NCI-H2107 treated with DMSO at 0.1 percent for 48 hours (cell line): ENCODE results near the gene OSCP1.

ENCODE experiments used
- DNase-seq: peaks from one replicate; lab custom pipeline; 2025; ENCODE audit not compliant: unreplicated experiment; lab: John Stamatoyannopoulos, UW

OSCP1 gene

DNA sequence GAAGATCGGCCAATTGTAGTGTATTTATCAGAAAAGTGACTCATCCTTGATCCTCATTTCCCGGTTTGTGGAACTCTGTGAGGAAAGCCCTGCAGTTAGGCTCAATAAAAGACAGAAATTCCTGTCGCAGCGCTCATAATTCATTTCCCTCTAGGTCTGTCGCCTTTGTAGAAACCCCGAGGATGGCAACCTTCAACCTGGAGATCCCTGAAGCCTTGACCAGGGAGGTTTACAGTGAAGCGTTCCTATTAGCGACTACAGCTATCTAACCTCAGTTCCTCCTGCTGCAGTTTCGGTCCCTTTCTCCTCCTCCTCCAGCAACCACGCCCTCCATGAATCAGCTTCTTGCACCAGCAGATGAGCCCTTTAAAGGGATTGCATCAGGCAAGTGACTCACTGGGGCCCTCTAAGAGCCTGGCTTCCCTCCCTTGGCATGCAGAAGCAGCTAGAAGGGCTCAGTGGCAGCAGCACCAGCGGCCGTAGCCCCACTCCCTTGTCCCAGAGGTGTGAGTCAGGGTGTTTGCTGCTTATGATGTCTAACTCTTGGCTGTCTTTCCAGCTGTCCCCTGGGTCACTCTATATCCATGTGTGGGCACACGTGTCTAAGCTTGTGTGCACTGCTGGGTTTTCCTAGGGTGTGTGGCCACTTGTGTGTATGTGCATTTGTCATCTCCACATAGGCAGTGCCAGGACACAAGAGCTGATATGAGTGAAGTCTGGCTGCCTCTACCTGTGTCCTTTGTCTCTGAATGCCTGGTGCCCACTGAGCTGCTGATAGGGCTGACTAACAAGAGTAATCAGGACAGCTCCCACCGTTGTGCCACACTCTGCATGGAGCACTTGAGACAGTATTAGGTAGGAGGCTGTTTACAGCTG lies 63.7 kb downstream of the OSCP1 start:
- peak; percentile 90 for DNase-seq

DNA sequence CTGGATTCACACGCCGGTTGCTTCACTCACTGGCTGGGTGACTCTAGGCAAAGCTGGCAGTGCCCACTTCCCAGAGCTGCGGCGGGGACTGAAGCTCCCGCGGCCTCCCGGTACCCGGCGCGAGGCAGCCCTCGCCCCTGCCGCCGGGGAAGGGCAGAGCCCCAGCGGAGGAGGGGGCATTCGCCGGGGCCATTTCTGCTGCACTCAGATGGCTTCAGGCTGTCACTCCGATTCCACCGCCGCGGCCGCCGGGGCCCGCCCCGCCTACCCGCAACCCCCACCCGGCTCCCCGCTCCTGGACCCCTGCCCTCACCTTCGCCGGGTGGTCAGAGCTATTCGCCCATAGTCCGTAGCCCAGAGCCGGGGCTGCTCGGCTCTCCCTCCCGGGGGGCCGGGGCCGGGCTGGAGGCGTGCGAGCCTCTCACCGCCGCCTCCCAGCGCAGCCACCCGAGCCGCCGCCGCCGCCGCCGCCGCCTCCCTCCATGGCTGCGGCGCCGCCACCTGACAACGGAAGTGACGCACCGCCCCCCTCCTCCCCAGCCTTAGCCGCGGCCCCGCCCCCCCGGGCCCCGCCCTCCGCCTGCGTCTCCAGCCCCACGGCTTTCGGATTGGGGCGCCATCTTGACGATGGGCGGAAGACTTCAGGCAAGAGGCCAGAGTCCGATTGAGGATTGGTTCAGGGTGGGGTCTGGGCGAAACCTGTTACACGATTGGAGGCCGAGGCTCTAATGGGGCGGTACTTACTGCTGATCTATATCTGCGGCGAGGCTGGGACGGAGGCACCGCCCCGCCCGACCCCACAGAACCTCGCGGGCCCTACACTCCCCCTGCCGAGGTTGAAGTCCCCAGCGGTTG lies 64.6 kb downstream of the OSCP1 start, which contains the start of gene STK40:
Gene STK40 (minus strand): TSS at position 515 of the 855 bp plus-strand sequence. CDS start 24,592 bp downstream, outside the sequence.
- DNase-seq: peak; percentile 98

GRCh38 chr1:36384542-36385409 lies 65.5 kb downstream of the OSCP1 start:
- peak; percentile 60 for DNase-seq

DNA sequence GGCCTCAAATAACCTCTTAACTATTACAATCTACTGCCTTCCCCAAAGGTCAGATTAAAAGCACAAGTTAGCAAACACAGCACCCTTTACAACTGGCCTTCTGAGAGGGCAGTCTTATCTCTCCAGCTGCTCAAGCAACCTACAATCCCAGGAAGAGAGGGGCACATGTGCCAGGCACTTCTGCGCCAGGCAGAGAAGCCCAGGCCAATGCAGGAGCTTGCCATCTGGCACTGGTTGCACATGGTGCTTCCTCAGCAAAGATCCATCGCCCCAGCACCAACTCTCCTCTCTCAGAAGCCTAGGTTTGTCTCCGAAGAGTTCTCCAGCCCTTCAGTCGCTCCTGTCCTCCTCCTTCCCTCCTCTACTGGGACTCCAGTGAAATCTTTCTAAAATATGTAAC lies 67.0 kb downstream of the OSCP1 start:
- DNase-seq: no peak

- no peak for DNase-seq
Measured at GRCh38 chr1:36382669-36383068, 67.6 kb downstream of the OSCP1 start.

DNA sequence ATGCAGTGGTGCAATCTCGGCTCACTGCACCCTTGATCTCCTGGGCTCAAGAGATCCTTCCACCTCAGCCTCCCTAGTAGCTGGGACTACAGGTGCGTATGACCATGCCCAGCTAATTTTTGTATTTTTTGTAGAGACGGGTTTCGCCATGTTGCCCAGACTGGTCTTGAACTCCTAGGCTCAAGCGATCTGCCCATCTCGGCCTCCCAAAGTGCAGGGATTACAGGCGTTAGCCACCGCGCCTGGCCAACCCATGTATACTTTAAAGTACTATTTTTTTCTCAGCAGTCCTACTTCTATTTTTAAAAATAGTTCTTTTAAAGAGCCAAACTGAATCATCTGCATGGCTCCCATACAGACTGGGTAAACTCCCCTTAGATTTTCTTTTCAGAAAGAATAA lies 68.0 kb downstream of the OSCP1 start:
- DNase-seq: no peak

DNA sequence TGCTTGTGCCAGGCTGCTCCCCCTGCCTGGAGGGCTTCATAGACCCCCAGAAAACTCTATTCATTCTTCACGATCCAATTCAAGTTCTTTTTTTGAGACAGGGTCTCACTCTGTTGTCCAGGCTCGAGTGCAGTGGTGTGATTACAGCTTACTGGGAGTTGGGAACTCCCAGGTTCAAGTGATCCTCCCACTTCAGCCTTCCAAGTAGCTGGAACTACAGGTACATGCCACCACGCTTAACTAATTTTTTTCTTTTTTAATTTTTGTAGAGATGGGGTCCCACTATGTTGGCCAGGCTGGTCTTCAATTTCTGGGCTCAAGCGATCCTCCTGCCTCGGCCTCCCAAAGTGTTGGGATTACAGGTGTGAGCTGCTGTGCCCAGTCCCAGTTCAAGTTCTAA lies 68.8 kb downstream of the OSCP1 start:
- no peak for DNase-seq

DNA sequence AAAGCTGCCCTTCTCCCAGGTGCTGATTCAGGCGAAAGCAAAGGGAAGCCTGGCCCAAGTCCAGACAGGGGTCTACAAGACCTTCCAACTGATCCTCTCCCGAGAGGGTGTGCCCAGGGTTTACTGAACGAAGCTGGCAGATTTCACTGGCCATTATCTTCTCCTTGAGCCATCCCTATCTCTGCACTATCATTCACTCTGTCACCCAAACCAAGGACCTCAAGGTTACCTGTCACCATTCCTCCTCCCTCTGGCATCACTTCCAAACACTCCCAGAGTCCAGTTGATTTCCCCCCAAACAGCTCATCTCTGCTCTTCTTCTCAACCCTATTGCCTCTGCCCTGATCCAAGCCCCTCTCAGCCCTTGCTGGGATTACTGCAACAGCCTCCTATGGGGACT lies 69.5 kb downstream of the OSCP1 start:
- DNase-seq: no peak

DNA sequence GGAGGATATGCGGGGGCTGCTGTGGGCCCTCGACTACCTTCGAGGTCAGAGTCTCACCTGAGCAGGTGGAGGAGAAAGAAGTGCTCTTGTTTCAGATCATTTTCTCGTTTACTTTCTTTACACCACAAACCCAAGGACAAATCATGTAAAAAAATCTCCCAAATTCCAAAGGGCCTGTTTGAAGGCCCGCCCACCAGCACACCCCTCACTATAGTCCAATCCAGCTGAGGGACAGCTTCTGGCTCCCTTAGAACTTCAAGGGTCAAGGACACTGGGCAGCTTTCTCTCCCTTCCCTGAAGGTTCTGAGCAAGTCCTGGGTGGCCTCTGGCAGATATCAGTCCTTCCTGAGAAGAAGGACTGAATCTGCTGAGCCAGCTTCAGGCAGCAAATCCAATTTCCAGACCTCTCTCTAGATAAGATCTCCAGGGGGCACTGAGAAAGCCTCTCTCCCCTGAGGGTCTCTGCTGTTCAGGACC lies 70.1 kb downstream of the OSCP1 start:
- no peak for DNase-seq

DNA sequence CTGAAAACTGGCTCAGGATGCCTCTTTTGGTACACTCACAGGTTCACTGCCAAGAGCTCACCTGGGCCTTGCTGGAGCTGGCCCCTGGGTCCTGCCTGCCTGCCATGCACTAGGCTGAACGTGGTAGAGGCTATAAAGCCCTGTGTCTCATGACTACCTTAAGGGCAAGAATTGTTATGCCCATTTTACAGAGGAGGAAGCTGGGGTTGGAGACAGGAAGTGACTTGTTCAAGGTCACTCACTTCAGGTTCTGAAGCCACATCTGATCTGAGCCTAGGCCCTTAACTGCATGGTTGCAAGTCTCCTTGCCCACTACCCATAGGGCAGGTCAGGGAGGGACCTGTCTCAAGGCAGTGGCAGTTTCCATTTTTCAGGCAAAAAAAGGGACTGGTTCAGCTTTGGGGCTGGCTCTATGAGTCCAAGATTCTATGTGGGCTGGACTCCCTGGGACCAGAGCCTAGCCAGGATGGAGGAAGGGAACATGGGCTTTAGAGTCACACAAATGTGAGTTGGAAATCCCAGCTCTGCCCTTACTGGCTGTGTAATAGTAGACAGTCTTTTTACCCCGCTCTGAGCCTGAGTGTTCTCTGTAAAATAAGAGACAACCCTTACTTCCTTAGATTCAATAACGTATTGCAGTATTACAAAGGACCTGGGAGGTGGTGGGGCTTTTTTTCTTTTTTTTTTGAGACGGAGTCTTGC lies 72.3 kb downstream of the OSCP1 start:
- no peak for DNase-seq

GRCh38 chr1:36372617-36373016 lies 77.6 kb downstream of the OSCP1 start:
- no peak for DNase-seq

DNA sequence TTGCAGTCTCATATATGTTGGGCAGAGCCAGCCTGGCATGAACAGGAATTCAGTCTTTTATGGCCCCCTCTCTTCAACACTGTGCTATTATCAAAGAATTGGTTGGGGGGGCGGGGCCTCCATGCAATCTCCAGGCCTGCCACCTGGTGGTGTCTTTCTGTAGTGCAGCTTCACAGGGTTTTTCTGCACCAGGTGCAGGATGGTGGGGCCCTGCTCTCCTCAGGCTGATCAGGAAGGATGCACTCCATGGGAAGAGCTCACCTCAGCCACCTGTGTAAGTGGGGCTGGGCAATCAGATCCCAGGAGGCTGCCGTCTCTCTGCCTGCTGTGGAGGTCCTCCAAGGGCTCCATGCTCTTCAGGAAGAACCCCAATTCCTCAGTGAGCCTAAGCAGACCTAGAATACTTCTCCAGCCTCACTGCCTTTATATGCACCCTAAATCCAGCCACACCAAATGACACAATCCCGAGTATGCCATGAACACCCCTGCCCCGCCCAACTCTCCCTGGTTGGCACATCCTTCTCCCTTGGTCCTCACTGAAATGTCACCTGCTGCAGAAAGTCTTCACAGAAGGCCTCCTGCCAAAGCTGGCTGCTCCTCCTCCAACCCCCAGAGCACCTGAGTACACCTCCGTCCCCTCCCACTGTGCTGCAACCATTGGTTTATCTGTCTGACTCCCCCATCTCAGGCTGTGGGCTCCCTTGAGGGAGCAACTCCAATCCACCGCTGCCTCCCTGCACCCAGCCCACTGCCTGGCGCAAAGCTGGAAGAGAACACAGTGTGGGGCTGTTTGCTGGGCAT lies 81.0 kb downstream of the OSCP1 start:
- peak; percentile 73 for DNase-seq
